Stimulated activated CD4-positive, alpha-beta T cell treated with anti-CD3 and anti-CD28 coated beads, TNF-alpha, amount 100 ng/mL, for 24 hours (primary cell): ENCODE measurements around the gene BNIP2.
"Not testable (repeated sequence)": the region's sequence is repeated elsewhere in the genome, so short reads cannot be mapped to it uniquely, and the experiment has no call there.

Experiments
- DNase-seq, 3 experiments: peaks; one replicate each; pipeline ENCODE4 v3.0.0-alpha.2; 2020; ENCODE audit warnings: low read depth in 3 of 3

Gene BNIP2

GRCh38 chr15:59688423-59688781 is 718 bp downstream of the BNIP2 start:
- peak in 1 of 3 experiments; percentile 3 for DNase-seq

DNA sequence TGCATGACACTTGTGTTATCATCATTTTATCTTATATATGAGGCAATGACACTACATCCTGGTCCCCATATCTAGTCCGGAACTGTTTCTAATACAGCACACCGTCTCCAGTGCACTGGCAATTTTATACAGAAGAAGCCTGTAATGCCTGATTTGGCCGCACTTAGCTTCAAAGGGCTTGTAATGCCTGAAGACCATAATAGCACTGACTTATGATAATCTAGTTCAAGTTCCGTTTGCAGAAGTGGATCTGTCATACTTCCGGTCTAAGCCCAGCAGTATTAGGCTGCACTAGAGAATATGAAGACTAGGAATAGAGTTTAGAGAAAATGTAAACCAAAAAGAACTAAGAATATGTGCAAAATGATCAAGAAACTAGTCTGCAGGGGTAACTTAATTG is 1.3 kb downstream of the BNIP2 start:
- DNase-seq: peak in 1 of 3 experiments; percentile 5

GRCh38 chr15:59686389-59686788 is 2.7 kb downstream of the BNIP2 start:
- DNase-seq: no peak

DNA sequence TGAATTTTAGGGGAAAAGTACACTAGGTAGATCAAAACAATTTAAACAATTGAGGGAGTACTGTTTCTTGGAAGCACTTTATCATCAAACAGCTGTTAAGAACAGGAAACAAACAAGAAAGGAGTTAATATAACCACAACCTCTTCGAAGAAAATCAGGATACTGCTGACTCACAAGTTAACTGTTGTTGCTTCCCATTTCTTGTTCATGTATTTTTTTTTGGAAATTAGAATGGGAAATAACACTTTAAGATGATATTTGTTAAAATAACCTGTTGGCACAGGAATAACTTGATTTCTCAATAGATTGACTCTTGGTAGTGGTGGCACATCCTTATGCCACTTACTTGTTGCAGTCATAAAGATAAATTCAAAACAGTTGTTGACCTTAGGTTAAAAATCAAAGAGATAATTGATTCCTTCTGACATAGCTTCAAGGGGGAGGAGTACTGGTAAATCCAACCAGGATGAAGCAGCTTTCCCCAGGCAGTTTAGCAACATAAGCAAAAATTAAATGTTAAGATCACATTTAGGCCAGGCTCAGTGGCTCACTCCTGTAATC is 3.3 kb downstream of the BNIP2 start:
- no peak for DNase-seq

- no peak for DNase-seq
Observed at GRCh38 chr15:59680870-59681269, 8.2 kb downstream of the BNIP2 start.

DNA sequence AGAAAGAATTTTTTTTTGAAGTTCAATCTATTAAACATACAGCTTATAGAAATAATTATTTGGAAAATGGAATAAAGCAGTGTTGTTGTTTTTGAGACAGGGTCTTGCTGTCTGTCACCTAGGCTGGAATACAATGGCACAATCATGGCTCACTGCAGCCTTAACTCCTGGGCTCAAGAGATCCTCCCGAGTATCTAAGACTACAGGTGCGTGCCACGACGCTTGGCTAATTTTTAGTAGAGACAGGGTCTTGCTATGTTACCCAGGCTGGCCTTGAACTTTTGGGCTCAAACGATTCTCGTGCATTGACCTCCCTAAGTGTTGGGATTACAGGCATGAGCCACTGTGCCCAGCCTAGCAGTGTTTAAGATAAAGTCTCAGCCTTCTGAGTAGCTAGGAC is 8.8 kb downstream of the BNIP2 start:
- DNase-seq: no peak

GRCh38 chr15:59678620-59679019 is 10.5 kb downstream of the BNIP2 start:
- no peak for DNase-seq

- DNase-seq: no peak
Observed at GRCh38 chr15:59678172-59678571, 10.9 kb downstream of the BNIP2 start.

DNA sequence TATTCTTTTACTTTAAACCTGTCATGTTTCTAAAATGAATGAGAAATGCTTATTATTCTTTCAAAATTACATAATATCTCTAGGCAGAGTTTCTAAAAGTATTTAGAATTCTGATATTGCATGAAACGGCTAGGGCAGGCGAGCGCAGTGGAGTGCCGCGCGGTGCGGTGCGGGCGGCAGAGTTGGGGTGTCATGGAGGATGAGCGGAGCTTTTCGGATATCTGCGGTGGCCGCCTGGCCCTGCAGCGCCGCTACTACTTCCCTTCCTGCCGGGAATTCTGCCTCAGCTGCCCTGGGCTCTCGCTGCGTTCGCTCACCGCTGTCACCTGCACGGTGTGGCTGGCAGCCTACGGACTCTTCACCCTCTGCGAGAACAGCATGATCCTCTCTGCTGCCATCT is 12.6 kb downstream of the BNIP2 start:
- no peak for DNase-seq

- no peak for DNase-seq
Observed at GRCh38 chr15:59674361-59674877, 14.7 kb downstream of the BNIP2 start.

DNA sequence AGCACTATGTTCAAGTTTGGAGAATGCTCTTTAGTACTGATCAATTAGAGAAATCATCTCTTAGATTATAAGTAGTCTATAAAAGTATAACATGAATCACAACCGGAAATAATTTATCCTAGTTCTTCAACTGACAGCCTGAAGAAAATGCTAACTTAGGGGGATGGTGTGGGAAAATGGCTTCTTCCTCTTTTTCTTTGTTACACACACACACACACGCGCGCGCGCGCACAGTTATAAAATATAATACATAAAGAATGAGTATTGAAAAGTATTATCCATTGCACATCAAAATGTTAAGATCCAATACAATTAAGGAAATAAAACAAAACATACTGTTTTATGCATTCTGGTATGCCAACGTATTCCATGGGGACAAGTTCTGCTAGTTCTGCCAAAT is 20.6 kb downstream of the BNIP2 start:
- DNase-seq: no peak

GRCh38 chr15:59662260-59662659 is 26.9 kb downstream of the BNIP2 start:
- no peak for DNase-seq

GRCh38 chr15:59659366-59659765 is 29.8 kb downstream of the BNIP2 start:
- DNase-seq: no peak

DNA sequence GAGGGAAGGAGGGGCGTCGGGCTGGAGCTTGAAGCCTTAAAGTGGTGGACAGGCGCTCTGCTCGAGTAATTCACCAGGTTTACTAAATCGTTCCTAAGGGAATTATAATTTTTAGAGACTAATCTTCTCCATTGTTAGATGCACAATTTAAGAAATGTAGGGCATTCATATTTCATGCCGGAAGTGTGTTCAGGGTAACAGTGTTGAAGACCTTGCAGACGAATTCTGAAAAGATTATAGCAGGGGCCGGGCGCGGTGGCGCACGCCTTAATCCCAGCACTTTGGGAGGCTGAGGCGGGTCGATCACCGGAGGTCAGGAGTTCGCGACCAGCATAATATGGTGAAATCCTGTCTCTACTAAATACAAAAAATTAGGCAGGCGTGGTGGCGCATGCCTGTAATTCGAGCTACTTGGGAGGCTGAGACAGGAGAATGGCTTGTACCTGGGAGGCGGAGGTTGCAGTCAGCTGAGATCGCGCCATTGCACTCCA is 31.4 kb downstream of the BNIP2 start:
- peak in 1 of 3 experiments; percentile 7 for DNase-seq

DNA sequence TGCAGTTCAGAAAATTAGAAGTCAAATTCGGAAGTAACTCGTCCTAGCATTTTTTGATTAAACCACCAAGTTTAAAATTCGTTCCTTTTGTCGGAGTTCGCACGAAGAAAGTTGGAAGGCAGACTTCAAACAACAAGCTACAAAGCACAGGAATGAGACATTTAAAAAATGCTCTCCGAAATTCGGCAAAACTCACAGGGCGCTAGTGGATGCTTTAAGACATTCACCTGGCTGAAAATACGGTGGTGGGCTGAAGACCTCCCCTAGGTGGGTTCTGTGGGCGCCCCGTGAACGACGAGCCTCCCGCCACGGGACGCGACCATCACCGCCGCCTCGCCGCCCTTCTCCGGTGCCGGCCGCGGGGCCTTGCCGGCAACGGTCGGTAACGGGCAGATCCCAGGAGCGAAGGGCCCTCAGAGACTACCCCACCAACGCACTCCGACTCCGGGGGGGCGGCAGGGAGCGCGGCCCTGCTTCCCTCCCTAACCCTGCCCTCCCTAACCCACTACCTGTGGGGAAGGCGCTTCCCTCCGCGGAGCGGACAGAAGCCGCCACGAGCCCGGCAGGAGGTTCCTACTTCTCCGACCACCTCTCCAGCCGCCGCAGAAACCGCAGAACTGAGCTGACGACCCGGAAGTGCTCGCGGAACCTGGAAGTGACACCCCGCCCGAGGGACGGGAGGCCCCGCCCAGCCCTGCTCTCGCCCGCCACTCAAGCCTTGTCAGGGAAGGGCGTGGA is 32.1 kb downstream of the BNIP2 start, which contains the start of gene GTF2A2:
GTF2A2 (minus strand) TSS at position 619 of the 738 bp plus-strand sequence. CDS start 5,238 bp downstream, outside the sequence.
- DNase-seq: peak; percentile 85 to 94 (median 85)

GRCh38 chr15:59654046-59654445 is 35.1 kb downstream of the BNIP2 start:
- DNase-seq: no peak

- DNase-seq: no peak
Observed at GRCh38 chr15:59649603-59650002, 39.5 kb downstream of the BNIP2 start.

GRCh38 chr15:59647085-59647484 is 42.0 kb downstream of the BNIP2 start:
- DNase-seq: no peak

- DNase-seq: no peak
Observed at GRCh38 chr15:59646277-59646676, 42.8 kb downstream of the BNIP2 start.

DNA sequence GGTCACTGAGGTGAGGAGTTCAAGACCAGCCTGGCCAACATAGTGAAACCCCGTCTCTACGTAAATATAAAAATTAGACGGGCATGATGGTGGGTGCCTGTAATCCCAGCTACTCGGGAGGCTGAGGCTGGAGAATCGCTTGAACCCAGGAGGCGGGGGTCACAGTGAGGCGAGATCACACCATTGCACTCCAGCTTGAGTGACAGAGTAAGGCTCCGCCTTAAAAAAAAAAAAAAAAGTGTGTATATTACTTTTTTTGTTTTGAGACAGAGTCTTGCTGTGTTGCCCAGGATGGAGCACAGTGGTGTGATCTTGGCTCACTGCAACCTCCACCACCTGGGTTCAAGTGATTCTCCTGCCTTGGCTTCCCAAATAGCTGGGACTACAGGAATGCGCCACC is 43.3 kb downstream of the BNIP2 start:
- not testable (repeated sequence) for DNase-seq

DNA sequence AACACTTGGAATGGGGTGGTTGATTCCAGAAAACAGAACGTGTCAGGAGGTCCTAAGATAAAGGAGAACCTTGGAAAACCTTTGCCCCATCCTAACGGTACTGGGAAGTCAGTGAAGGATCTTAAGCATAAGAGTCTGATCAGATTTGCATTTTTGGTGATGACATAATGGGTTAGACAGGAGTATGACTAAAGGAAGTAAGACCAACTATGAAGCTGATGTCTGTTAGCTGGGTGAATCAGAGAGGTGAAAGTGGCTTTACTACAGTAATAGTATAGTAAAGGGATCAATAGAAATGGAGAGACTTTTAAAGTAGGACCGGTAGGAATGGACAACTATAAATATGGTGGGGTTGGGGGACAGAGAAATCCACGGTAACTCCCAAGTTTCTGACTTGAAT is 44.4 kb downstream of the BNIP2 start:
- no peak for DNase-seq

DNA sequence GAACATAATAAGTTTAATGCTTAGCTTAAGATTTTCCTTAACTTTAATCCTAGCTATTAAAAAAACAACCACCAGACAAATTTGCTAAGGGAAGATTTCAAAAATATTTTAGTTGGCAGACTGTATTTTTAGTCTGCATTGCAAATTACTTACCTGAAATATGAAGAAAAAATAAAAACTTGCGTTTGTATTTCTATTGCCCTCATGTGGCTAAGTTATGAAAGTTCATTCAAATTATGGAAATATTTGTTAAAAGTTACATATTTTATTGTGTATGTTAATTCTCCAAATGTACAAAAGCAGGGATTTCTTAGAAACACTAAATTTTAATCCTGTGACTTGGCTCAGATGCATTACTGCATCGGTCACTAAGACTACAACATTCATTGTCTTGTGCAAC is 46.8 kb downstream of the BNIP2 start:
- no peak for DNase-seq

GRCh38 chr15:59637507-59637906 is 51.6 kb downstream of the BNIP2 start:
- not testable (repeated sequence) for DNase-seq
